Epithelial cell of prostate (primary cell): ENCODE measurements around the gene LRP10.
A peak's percentile ranks its signal among the peaks of the same experiment; 100 is the strongest.

Source experiments
- DNase-seq: peaks from one replicate; pipeline ENCODE4 v3.0.0-alpha.2; 2011; ENCODE audit warnings: low read depth, low spot score
- H3K27ac ChIP-seq: fragments of 450-650 bp; 2 replicates; pipeline ENCODE4 v1.5.1; 2017; ENCODE audit warnings: mild to moderate bottlenecking

Gene LRP10

GRCh38 chr14:22861651-22862050 is 9.9 kb upstream of the LRP10 start:
- no peak overlapping the region for H3K27ac ChIP-seq
- DNase-seq, result no peak

- DNase-seq, result no peak
- no peak overlapping the region for H3K27ac ChIP-seq
These were observed 6.6 kb upstream of the LRP10 start for GRCh38 chr14:22864979-22865378.

- DNase-seq, result no peak
- no peak overlapping the region for H3K27ac ChIP-seq
These were observed 5.8 kb upstream of the LRP10 start for GRCh38 chr14:22865424-22866405.

GRCh38 chr14:22866874-22867273 is 4.7 kb upstream of the LRP10 start:
- H3K27ac ChIP-seq, result no peak overlapping the region
- DNase-seq, result no peak

- DNase-seq, result no peak
- peak overlapping the region; percentile 100 for H3K27ac ChIP-seq
These were observed 723 bp upstream of the LRP10 start for GRCh38 chr14:22870811-22871223.

- DNase-seq, result no peak
- peak overlapping the region; percentile 100 for H3K27ac ChIP-seq
These were observed 693 bp downstream of the LRP10 start for GRCh38 chr14:22872033-22872832.

GRCh38 chr14:22872833-22873520 is 1.4 kb downstream of the LRP10 start:
- peak overlapping the region; percentile 100 for H3K27ac ChIP-seq
- no peak for DNase-seq

- no peak for DNase-seq
- no peak overlapping the region for H3K27ac ChIP-seq
These were observed 3.6 kb downstream of the LRP10 start for GRCh38 chr14:22875003-22875747.

- DNase-seq, result no peak
These were observed 4.3 kb downstream of the LRP10 start for GRCh38 chr14:22875748-22876319.

GRCh38 chr14:22877000-22877501 is 5.5 kb downstream of the LRP10 start:
- DNase-seq, result no peak
- H3K27ac ChIP-seq, result no peak overlapping the region

More at GRCh38 chr14:22875748-22876319, 4.3 kb downstream of the LRP10 start:
- no peak overlapping the region for H3K27ac ChIP-seq

GRCh38 chr14:22878271-22879246 is 7.0 kb downstream of the LRP10 start:
- no peak overlapping the region for H3K27ac ChIP-seq
- DNase-seq, result no peak

- no peak for DNase-seq
- H3K27ac ChIP-seq, result no peak overlapping the region
These were observed 10.5 kb downstream of the LRP10 start for GRCh38 chr14:22882064-22882463.

- no peak for DNase-seq
- no peak overlapping the region for H3K27ac ChIP-seq
These were observed 11.1 kb downstream of the LRP10 start for GRCh38 chr14:22882529-22883172.

GRCh38 chr14:22883173-22883976 is 11.8 kb downstream of the LRP10 start, which contains the start of gene REM2:
REM2 (plus strand) TSS chr14:22883222; CDS start chr14:22883288, 66 bp downstream.
- H3K27ac ChIP-seq, result no peak within 1 kb of the TSS
- no peak for DNase-seq

- DNase-seq, result no peak
- H3K27ac ChIP-seq, result no peak overlapping the region
These were observed 12.7 kb downstream of the LRP10 start for GRCh38 chr14:22884076-22884737.
